ENCODE results near the gene ICE2. TPM values are rescaled to one million over a fixed set of nuclear protein-coding genes. Genes with fewer than 3 reads are reported as not detected.

The ICE2 gene
- 49.9 TPM for total RNA-seq
- long read RNA-seq, full-length matches to known transcripts: 16 of 29 reads
- long read RNA-seq, partial matches to known transcripts: 4 of 29 reads
- long read RNA-seq, other reads (novel, unspliced or antisense): 9 of 29 reads

- peak; percentile 99 for DNase-seq
- Histone ChIP-seq H3K9me3 (no peaks in the 10 kb centered on the region), H3K36me3 (peaks cover 8% of the 10 kb centered on the region)
These were observed at the start of gene ICE2 for GRCh38 chr15:60478566-60479360. ICE2 (minus strand) TSS chr15:60479142; CDS start chr15:60477977, 1,165 bp downstream.

GRCh38 chr15:60528530-60528929 is 49.6 kb upstream of the ICE2 start:
- peaks cover 4% of the 10 kb centered on the region for H3K4me1 ChIP-seq
- intact Hi-C loops (cut with DNase I): no loop called here
- no peak for DNase-seq
- no peak for TF ChIP-seq CTCF (IDR thresholded peaks at IDR 0.05)
- H3K4me3 ChIP-seq: no peak overlapping the region
- no peak overlapping the region for H3K27ac ChIP-seq
- ATAC-seq: no peak
- peaks cover 8% of the 10 kb centered on the region for H3K36me3 ChIP-seq
- H3K9me3 ChIP-seq: no peaks in the 10 kb centered on the region
- H3K27me3 ChIP-seq: no peaks in the 10 kb centered on the region

More at GRCh38 chr15:60478566-60479360, at the start of gene ICE2:
- no peaks in the 10 kb centered on the region for H3K27me3 ChIP-seq
- H3K27ac ChIP-seq: peak within 1 kb of the TSS; percentile 94
- no peak for TF ChIP-seq CTCF (IDR thresholded peaks at IDR 0.05)
- H3K4me3 ChIP-seq: peak within 1 kb of the TSS; percentile 72
- intact Hi-C loops (cut with DNase I): no loop called here
- ATAC-seq: peak; percentile 99
- peaks cover 27% of the 10 kb centered on the region for H3K4me1 ChIP-seq

GRCh38 chr15:60527456-60527855 is 48.5 kb upstream of the ICE2 start:
- DNase-seq (no peak), ATAC-seq (no peak)
- H3K27me3 ChIP-seq: no peaks in the 10 kb centered on the region
- H3K4me3 ChIP-seq: no peak overlapping the region
- no peak overlapping the region for H3K27ac ChIP-seq
- H3K4me1 ChIP-seq: peaks cover 4% of the 10 kb centered on the region
- intact Hi-C loops (cut with DNase I): no loop called here
- no peak for TF ChIP-seq CTCF (IDR thresholded peaks at IDR 0.05)
- H3K9me3 ChIP-seq: no peaks in the 10 kb centered on the region
- H3K36me3 ChIP-seq: peaks cover 8% of the 10 kb centered on the region

- Histone ChIP-seq H3K36me3 (peaks cover 8% of the 10 kb centered on the region), H3K4me1 (peaks cover 4% of the 10 kb centered on the region), H3K27me3 (no peaks in the 10 kb centered on the region), H3K9me3 (no peaks in the 10 kb centered on the region), H3K27ac (no peak overlapping the region), H3K4me3 (no peak overlapping the region)
- intact Hi-C loops (cut with DNase I): no loop called here
- DNase-seq (no peak), ATAC-seq (no peak)
- no peak for TF ChIP-seq CTCF (IDR thresholded peaks at IDR 0.05)
These were observed 47.2 kb upstream of the ICE2 start for GRCh38 chr15:60526127-60526616.

GRCh38 chr15:60525341-60526039 is 46.5 kb upstream of the ICE2 start:
- Histone ChIP-seq H3K27ac (no peak overlapping the region), H3K9me3 (no peaks in the 10 kb centered on the region), H3K36me3 (peaks cover 8% of the 10 kb centered on the region), H3K27me3 (no peaks in the 10 kb centered on the region), H3K4me3 (no peak overlapping the region), H3K4me1 (peaks cover 6% of the 10 kb centered on the region)
- no peak for TF ChIP-seq CTCF (IDR thresholded peaks at IDR 0.05)
- intact Hi-C loops (cut with DNase I): no loop called here
- DNase-seq (no peak), ATAC-seq (no peak)
